GM21528 (cell line): ENCODE measurements around the gene BLNK.

Experiments used
- ATAC-seq: cut with Tn5 transposase; IDR thresholded peaks from one replicate; pipeline ENCODE4 v1.9.1; 2021; ENCODE audit warnings: mild to moderate bottlenecking, moderate library complexity; ENCODE audit not compliant: unreplicated experiment, low FRiP score

The BLNK gene

GRCh38 chr10:96264938-96265337 lies 6.4 kb downstream of the BLNK start:
- ATAC-seq, result no peak

GRCh38 chr10:96263669-96264068 lies 7.7 kb downstream of the BLNK start:
- no peak for ATAC-seq

GRCh38 chr10:96263176-96263575 lies 8.2 kb downstream of the BLNK start:
- ATAC-seq, result no peak

GRCh38 chr10:96261930-96262329 lies 9.4 kb downstream of the BLNK start:
- ATAC-seq, result no peak

- ATAC-seq, result no peak
Observed at GRCh38 chr10:96261132-96261531, 10.2 kb downstream of the BLNK start.

- no peak for ATAC-seq
Observed at GRCh38 chr10:96260014-96260413, 11.4 kb downstream of the BLNK start.

- ATAC-seq, result no peak
Observed at GRCh38 chr10:96259150-96259549, 12.2 kb downstream of the BLNK start.

- ATAC-seq, result no peak
Observed at GRCh38 chr10:96257944-96258343, 13.4 kb downstream of the BLNK start.

GRCh38 chr10:96255549-96256333 lies 15.6 kb downstream of the BLNK start:
- ATAC-seq, result no peak

- no peak for ATAC-seq
Observed at GRCh38 chr10:96254976-96255375, 16.4 kb downstream of the BLNK start.

- ATAC-seq, result no peak
Observed at GRCh38 chr10:96252730-96253129, 18.6 kb downstream of the BLNK start.

GRCh38 chr10:96250349-96250748 lies 21.0 kb downstream of the BLNK start:
- no peak for ATAC-seq

GRCh38 chr10:96249264-96249663 lies 22.1 kb downstream of the BLNK start:
- no peak for ATAC-seq

- peak; percentile 92 for ATAC-seq
Observed at GRCh38 chr10:96244354-96244753, 27.0 kb downstream of the BLNK start.

GRCh38 chr10:96243296-96243695 lies 28.1 kb downstream of the BLNK start:
- ATAC-seq, result no peak

GRCh38 chr10:96242822-96243221 lies 28.5 kb downstream of the BLNK start:
- no peak for ATAC-seq

GRCh38 chr10:96238646-96239623 lies 32.4 kb downstream of the BLNK start:
- ATAC-seq, result no peak

- ATAC-seq, result no peak
Observed at GRCh38 chr10:96236876-96237275, 34.5 kb downstream of the BLNK start.

- no peak for ATAC-seq
Observed at GRCh38 chr10:96236090-96236478, 35.3 kb downstream of the BLNK start.

GRCh38 chr10:96235326-96236089 lies 35.9 kb downstream of the BLNK start:
- ATAC-seq, result no peak

- ATAC-seq, result no peak
Observed at GRCh38 chr10:96233959-96234358, 37.4 kb downstream of the BLNK start.
